Epithelial cell of proximal tubule (primary cell): ENCODE measurements around the gene GTPBP1. TPM values are rescaled to one million over a fixed set of nuclear protein-coding genes. Genes with fewer than 3 reads are reported as not detected.

Experiments used
- DNase-seq: peaks from one replicate; pipeline ENCODE4 v3.0.0-alpha.2; 2011; ENCODE audit warnings: low read depth
- H3K4me3 ChIP-seq: 2 replicates; pipeline ENCODE4 v1.5.1; 2011; ENCODE audit warnings: low read depth, mild to moderate bottlenecking, low read length
- total RNA-seq: library from RNA; depleted of rRNA; stranded (reverse); fragments of >200 nt; gene quantifications from 2 replicates; pipeline ENCODE4 v1.2.3, GENCODE V29; 2015
- TF ChIP-seq, protein P1 (sequence below): conservative IDR thresholded peaks from 2 replicates; pipeline ENCODE4 v1.5.1; 2012; ENCODE audit warnings: low read depth, mild to moderate bottlenecking, low read length

GTPBP1 gene
- total RNA-seq, 1 donor from 2014 or later: 36.2 TPM

- no peak for DNase-seq
- H3K4me3 ChIP-seq: no peak overlapping the region
- TF ChIP-seq, protein P1, sequence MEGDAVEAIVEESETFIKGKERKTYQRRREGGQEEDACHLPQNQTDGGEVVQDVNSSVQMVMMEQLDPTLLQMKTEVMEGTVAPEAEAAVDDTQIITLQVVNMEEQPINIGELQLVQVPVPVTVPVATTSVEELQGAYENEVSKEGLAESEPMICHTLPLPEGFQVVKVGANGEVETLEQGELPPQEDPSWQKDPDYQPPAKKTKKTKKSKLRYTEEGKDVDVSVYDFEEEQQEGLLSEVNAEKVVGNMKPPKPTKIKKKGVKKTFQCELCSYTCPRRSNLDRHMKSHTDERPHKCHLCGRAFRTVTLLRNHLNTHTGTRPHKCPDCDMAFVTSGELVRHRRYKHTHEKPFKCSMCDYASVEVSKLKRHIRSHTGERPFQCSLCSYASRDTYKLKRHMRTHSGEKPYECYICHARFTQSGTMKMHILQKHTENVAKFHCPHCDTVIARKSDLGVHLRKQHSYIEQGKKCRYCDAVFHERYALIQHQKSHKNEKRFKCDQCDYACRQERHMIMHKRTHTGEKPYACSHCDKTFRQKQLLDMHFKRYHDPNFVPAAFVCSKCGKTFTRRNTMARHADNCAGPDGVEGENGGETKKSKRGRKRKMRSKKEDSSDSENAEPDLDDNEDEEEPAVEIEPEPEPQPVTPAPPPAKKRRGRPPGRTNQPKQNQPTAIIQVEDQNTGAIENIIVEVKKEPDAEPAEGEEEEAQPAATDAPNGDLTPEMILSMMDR: no peak
Observed at GRCh38 chr22:38758276-38758945, 52.7 kb downstream of the GTPBP1 start.

DNA sequence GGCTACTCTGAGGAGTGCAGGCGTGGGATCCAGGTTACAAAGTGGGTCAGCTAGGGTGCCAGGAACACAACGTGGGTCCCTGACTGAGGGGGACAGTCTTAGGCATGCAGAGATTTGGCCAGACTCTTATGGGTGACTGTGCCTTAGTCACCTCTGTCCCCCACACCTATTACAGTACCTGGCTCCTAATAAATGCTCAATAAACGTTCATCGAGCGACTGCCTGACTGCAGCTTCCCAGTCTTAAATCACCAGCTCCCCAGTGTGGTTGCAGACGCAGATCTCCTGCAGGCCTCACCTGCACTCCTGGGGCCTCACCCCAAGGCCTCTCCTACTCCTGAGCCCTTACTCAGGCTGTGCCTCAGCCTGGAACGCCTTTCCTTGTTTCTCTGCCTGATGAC is 53.3 kb downstream of the GTPBP1 start:
- TF ChIP-seq, protein P1: no peak
- no peak for DNase-seq
- H3K4me3 ChIP-seq: no peak overlapping the region

- TF ChIP-seq, protein P1: no peak
- no peak for DNase-seq
Observed at GRCh38 chr22:38760477-38761201, 54.9 kb downstream of the GTPBP1 start.

DNA sequence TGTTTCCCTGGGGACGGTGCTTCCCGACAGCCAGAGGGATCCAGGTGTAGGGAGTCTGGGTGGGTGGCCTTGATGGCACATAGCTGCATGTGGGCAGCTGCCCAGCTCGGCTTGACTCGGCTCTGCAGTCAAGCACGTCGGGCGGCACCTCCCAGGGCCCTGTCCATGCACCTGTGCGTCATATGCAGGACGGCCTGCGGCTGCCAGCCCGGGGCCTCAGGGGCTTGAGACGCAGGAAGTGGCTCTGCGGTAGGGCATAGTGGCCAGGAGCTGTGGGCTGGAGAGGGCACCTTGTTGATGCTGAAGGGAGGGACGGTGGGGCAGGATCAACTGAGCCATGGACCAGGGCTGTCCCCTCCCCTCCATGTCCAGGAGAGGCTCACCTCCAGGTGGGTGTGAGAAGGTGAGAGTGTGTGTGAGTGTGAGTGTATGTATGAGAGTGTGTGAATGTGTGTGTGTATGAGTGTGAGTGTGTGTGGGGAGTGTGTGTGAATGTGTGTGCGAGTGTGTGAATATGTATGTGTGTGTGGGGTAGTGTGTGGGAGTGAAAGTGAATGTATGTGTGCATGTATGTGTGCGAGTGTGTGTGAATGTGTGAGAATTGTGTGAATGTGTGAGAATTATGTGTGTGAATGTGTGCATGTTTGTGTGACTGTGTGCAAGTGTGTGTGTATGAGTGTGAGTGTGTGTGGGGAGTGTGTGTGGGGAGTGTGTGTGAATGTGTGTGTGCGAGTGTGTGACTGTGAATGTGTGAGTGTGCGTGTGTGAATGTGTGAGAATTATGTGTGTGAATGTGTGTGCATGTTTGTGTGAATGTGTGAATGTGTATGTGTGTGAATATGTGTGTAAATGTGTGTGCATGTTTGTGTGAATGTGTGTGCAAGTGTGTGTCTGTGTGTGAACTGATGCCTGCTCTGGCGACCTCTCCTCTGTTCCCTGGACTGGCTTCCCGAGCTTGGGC is 55.7 kb downstream of the GTPBP1 start:
- no peak overlapping the region for H3K4me3 ChIP-seq
- no peak for DNase-seq
- TF ChIP-seq, protein P1: no peak

More at GRCh38 chr22:38760477-38761201, 54.9 kb downstream of the GTPBP1 start:
- H3K4me3 ChIP-seq: no peak overlapping the region

GRCh38 chr22:38762551-38762983 is 56.8 kb downstream of the GTPBP1 start:
- TF ChIP-seq, protein P1: no peak
- no peak overlapping the region for H3K4me3 ChIP-seq
- DNase-seq: no peak

GRCh38 chr22:38766076-38766777 is 60.5 kb downstream of the GTPBP1 start:
- H3K4me3 ChIP-seq: no peak overlapping the region
- TF ChIP-seq, protein P1: peak; percentile 96
- DNase-seq: no peak
